K562 (cell line): Measurements from ENCODE around the gene DHPS. TPM values are rescaled to one million over a fixed set of nuclear protein-coding genes. Genes with fewer than 3 reads are reported as not detected.

Source experiments
- DMBX1 ChIP-seq: fragments of 250-450 bp; sonication (Bioruptor Pico); IDR thresholded peaks from 2 replicates; pipeline ENCODE4 v1.8.0; 2022; ENCODE audit warnings: inconsistent platforms, mild to moderate bottlenecking, moderate library complexity, borderline replicate concordance
- E2F3 ChIP-seq: fragments of 250-450 bp; sonication (Bioruptor Pico); IDR thresholded peaks from 2 replicates; pipeline ENCODE4 v1.4.0; 2020; ENCODE audit warnings: mild to moderate bottlenecking
- GTF2B ChIP-seq: IDR thresholded peaks from 2 replicates; pipeline ENCODE4 v1.6.1; 2011; ENCODE audit not compliant: insufficient read length; ENCODE audit errors: extremely low read depth
- HNRNPLL ChIP-seq: fragments of 200-400 bp; formaldehyde crosslinking; IDR thresholded peaks from 2 replicates; pipeline ENCODE4 v1.6.1; 2017; ENCODE audit warnings: low read length, low read depth, mild to moderate bottlenecking; ENCODE audit not compliant: poor library complexity, severe bottlenecking
- NCOA1 ChIP-seq: fragments of 450-650 bp; IDR thresholded peaks from 2 replicates; pipeline ENCODE4 v1.6.1; 2016; ENCODE audit warnings: low read depth
- NCOA4 ChIP-seq: fragments of 450-650 bp; IDR thresholded peaks from 2 replicates; pipeline ENCODE4 v1.6.1; 2018; ENCODE audit warnings: mild to moderate bottlenecking; ENCODE audit not compliant: partially characterized antibody
- PHF20 ChIP-seq: fragments of 450-650 bp; IDR thresholded peaks from 2 replicates; pipeline ENCODE4 v1.6.1; 2018; ENCODE audit not compliant: partially characterized antibody
- RBM39 ChIP-seq: fragments of 200-400 bp; formaldehyde crosslinking; optimal IDR thresholded peaks from 2 replicates; pipeline ENCODE3; 2018; ENCODE audit warnings: low read depth, low read length
- SIN3B ChIP-seq: fragments of 450-650 bp; IDR thresholded peaks from 2 replicates; pipeline ENCODE4 v1.6.1; 2017; ENCODE audit warnings: low read depth, mild to moderate bottlenecking, moderate library complexity
- SMARCB1 ChIP-seq: IDR thresholded peaks from 2 replicates; pipeline ENCODE4 v1.6.1; 2011; ENCODE audit warnings: improper control_type of control experiment, low read depth; ENCODE audit not compliant: insufficient read length
- SP2 ChIP-seq: IDR thresholded peaks from 2 replicates; pipeline ENCODE4 v1.6.1; 2011; ENCODE audit warnings: mild to moderate bottlenecking, low read depth, low read length, moderate library complexity; ENCODE audit not compliant: poor library complexity, severe bottlenecking; ENCODE audit errors: extremely low read depth
- TAL1 ChIP-seq: fragments of 450-650 bp; IDR thresholded peaks from 2 replicates; pipeline ENCODE4 v1.6.1; 2016; ENCODE audit warnings: mild to moderate bottlenecking
- TCF7 ChIP-seq: sonication (generic); IDR thresholded peaks from 2 replicates; pipeline ENCODE4 v1.6.1; 2016; ENCODE audit warnings: antibody characterized with exemption, borderline replicate concordance
- U2AF2 ChIP-seq: fragments of 200-400 bp; formaldehyde crosslinking; optimal IDR thresholded peaks from 2 replicates; pipeline ENCODE3; 2017; ENCODE audit warnings: low read depth, mild to moderate bottlenecking, low read length
- ZBTB26 ChIP-seq: fragments of 450-650 bp; formaldehyde crosslinking; IDR thresholded peaks from 2 replicates; pipeline ENCODE4 v1.4.0; 2022; ENCODE audit warnings: missing genetic modification characterization
- ZNF121 ChIP-seq: sonication (generic); formaldehyde crosslinking; conservative IDR thresholded peaks from 2 replicates; pipeline ENCODE4 v1.8.0; 2022; ENCODE audit warnings: missing genetic modification reagents
- polyA plus RNA-seq, 8 experiments: library from polyadenylated mRNA; depleted of rRNA in 4 of 8; stranded (reverse) in 5 of 8; unstranded in 3 of 8; fragments of >200 nt; fragmentation: Nextera tagmentation in 2 of 8; fragmentation: Illumina TruSeq in 1 of 8; extraction: Ambion mirVana in 2 of 8; extraction: Trizol in 1 of 8; gene quantifications; 2 replicates each; pipeline versions ENCODE4 v1.2.1 to v1.2.3, GENCODE V29; 2011 to 2014; ENCODE audit warnings: inconsistent platforms in 1 of 8, missing spikeins in 1 of 8
- total RNA-seq, 7 experiments: library from RNA; depleted of rRNA in 6 of 7; stranded (reverse); fragments of >200 nt in 6 of 7; fragmentation: Illumina TruSeq in 2 of 7; extraction: Trizol in 2 of 7; gene quantifications; 2 replicates each; pipeline versions ENCODE4 v1.2.1 to v1.2.3, GENCODE V29; 2011 to 2021; ENCODE audit warnings: low replicate concordance in 1 of 7
- TF ChIP-seq, protein P1 (sequence below): fragments of 450-650 bp; IDR thresholded peaks from 2 replicates; pipeline ENCODE4 v1.6.1; 2016; ENCODE audit warnings: low read depth
- TF ChIP-seq, protein P2 (sequence below): sonication (generic); formaldehyde crosslinking; IDR thresholded peaks from 2 replicates; pipeline ENCODE4 v1.9.0; 2022; ENCODE audit warnings: mild to moderate bottlenecking, missing genetic modification reagents

Gene DHPS
- total and polyA plus RNA-seq, 9 of the 15 experiments (the other 6 are each of a cell fraction or from before 2014, with no cell fraction given) = 47.1 to 110 (median 79.9) TPM

DNA sequence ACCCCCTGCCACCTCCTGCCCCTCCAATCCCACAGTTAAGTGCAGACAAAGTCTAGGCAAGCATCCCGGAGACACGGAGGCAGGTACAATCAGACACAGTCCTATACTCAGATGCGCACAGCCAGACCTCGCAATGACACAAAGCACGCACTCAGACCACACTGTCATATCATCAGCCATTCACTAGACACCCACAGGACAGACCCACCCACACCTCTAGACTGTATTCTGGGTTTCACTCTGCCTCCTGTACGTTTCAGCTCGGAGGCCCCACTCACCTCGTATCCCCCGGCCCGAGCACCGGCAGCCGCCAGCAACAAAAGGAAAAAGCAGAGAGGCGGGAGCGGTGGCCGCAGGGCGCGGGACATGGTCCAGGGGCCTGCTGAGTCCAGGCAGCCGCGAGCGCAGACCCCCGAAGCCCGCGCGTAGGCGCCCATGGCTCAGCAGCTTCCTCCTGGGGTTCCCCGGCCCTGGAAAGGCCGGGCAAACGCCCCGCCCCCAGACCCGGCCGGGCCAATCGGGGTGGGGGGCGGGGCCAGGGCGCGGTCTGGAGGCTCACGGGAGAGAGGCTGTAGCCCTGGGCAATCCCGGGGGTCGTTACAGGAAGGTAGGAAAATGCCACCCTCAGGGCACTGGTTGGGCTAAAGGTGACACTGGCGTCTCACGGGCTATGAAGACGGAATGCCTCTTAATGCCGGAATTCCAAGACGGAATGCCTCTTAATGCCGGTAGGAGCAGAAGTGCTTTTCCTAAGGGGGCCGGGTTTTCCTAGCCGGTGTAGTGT, 15.2 kb downstream of the DHPS start, which contains the start of the genes MAN2B1 and WDR83 (continued):
- TF ChIP-seq, protein P1, sequence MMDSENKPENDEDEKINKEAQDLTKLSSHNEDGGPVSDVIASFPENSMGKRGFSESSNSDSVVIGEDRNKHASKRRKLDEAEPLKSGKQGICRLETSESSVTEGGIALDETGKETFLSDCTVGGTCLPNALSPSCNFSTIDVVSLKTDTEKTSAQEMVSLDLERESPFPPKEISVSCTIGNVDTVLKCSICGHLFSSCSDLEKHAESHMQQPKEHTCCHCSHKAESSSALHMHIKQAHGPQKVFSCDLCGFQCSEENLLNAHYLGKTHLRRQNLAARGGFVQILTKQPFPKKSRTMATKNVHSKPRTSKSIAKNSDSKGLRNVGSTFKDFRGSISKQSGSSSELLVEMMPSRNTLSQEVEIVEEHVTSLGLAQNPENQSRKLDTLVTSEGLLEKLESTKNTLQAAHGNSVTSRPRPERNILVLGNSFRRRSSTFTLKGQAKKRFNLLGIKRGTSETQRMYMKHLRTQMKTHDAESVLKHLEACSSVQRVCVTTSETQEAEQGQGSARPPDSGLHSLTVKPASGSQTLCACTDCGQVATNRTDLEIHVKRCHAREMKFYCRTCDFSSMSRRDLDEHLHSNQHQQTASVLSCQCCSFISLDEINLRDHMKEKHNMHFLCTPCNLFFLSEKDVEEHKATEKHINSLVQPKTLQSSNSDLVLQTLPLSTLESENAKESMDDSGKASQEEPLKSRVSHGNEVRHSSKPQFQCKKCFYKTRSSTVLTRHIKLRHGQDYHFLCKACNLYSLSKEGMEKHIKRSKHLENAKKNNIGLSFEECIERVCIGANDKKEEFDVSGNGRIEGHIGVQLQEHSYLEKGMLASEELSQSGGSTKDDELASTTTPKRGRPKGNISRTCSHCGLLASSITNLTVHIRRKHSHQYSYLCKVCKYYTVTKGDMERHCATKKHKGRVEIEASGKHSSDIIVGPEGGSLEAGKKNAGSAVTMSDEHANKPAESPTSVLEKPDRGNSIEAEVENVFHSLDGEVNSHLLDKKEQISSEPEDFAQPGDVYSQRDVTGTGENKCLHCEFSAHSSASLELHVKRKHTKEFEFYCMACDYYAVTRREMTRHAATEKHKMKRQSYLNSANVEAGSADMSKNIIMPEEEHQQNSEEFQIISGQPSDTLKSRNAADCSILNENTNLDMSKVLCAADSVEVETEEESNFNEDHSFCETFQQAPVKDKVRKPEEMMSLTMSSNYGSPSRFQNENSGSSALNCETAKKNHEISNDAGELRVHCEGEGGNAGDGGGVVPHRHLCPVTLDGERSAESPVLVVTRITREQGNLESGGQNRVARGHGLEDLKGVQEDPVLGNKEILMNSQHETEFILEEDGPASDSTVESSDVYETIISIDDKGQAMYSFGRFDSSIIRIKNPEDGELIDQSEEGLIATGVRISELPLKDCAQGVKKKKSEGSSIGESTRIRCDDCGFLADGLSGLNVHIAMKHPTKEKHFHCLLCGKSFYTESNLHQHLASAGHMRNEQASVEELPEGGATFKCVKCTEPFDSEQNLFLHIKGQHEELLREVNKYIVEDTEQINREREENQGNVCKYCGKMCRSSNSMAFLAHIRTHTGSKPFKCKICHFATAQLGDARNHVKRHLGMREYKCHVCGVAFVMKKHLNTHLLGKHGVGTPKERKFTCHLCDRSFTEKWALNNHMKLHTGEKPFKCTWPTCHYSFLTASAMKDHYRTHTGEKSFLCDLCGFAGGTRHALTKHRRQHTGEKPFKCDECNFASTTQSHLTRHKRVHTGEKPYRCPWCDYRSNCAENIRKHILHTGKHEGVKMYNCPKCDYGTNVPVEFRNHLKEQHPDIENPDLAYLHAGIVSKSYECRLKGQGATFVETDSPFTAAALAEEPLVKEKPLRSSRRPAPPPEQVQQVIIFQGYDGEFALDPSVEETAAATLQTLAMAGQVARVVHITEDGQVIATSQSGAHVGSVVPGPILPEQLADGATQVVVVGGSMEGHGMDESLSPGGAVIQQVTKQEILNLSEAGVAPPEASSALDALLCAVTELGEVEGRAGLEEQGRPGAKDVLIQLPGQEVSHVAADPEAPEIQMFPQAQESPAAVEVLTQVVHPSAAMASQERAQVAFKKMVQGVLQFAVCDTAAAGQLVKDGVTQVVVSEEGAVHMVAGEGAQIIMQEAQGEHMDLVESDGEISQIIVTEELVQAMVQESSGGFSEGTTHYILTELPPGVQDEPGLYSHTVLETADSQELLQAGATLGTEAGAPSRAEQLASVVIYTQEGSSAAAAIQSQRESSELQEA = no peak
- TF ChIP-seq SMARCB1 (no peak), DMBX1 (CRISPR knock-in tag) (no peak), GTF2B (no peak), E2F3 (CRISPR knock-in tag) (no peak), SIN3B (no peak), PHF20 (no peak), HNRNPLL (no peak), U2AF2 (no peak), TAL1 (no peak), TCF7 (no peak), NCOA4 (no peak), RBM39 (no peak), SP2 (no peak), NCOA1 (no peak), ZBTB26 (no peak), ZNF121 (no peak)
- TF ChIP-seq, protein P2, sequence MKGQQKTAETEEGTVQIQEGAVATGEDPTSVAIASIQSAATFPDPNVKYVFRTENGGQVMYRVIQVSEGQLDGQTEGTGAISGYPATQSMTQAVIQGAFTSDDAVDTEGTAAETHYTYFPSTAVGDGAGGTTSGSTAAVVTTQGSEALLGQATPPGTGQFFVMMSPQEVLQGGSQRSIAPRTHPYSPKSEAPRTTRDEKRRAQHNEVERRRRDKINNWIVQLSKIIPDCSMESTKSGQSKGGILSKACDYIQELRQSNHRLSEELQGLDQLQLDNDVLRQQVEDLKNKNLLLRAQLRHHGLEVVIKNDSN = no peak
